ENCODE measurements around the gene SYNDIG1. TPM values are rescaled to one million over a fixed set of nuclear protein-coding genes. Genes with fewer than 3 reads are reported as not detected.

SYNDIG1 gene
- total RNA-seq, 1 experiment from 2014 or later, result 5.4 TPM

DNA sequence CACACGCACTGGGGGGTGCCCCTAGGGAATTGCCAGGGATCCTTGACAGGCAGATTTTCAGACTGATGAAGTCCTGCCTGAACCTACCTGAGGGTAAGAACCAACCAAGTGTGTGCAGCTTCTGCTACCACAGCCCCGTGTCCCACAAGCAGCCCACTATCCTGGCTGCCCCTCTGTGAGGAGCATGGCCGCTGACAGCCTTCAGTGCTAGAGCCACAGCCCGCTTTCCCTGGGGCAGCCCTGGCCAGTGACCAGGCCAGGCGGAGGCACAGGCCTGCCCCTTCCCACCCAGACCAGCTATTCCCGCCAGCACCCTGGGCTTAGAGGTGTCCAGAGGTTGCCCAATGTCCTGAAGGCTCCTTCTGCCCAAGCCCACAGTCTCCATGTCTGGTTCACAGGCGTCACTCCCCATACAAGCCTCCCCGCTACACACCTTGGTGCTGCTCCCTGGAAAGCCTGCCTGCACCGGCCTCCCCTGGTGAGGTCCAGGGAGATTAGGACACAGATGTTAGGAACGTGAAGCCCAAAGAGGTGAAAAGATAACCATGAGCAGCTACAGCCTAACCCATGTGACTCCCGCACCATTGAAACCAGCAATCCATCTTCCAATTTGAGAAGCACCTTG lies 207.0 kb downstream of the SYNDIG1 start:
- no peak overlapping the region for H4K5ac ChIP-seq (ENCODE audit: insufficient read length, low read depth, low read length)
- H3K23ac ChIP-seq (ENCODE audit: insufficient read length, low read depth, low read length), result no peak overlapping the region
- TF ChIP-seq, protein P1, sequence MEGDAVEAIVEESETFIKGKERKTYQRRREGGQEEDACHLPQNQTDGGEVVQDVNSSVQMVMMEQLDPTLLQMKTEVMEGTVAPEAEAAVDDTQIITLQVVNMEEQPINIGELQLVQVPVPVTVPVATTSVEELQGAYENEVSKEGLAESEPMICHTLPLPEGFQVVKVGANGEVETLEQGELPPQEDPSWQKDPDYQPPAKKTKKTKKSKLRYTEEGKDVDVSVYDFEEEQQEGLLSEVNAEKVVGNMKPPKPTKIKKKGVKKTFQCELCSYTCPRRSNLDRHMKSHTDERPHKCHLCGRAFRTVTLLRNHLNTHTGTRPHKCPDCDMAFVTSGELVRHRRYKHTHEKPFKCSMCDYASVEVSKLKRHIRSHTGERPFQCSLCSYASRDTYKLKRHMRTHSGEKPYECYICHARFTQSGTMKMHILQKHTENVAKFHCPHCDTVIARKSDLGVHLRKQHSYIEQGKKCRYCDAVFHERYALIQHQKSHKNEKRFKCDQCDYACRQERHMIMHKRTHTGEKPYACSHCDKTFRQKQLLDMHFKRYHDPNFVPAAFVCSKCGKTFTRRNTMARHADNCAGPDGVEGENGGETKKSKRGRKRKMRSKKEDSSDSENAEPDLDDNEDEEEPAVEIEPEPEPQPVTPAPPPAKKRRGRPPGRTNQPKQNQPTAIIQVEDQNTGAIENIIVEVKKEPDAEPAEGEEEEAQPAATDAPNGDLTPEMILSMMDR (conservative IDR thresholded peaks at IDR 0.05), result no peak
- no peaks in the 10 kb centered on the region for H3K79me2 ChIP-seq (ENCODE audit: insufficient read depth, low read length)
- H3T11ph ChIP-seq (ENCODE audit: low read length), result no peak overlapping the region
- H3K27ac ChIP-seq (ENCODE audit: insufficient read length, low read depth, low read length), result no peak overlapping the region
- no peak overlapping the region for H3K9ac ChIP-seq (ENCODE audit: extremely low read depth, insufficient read length, low read length)
- no peaks in the 10 kb centered on the region for H3K27me3 ChIP-seq (ENCODE audit: insufficient read depth, low read length)
- no peaks in the 10 kb centered on the region for H3K23me2 ChIP-seq (ENCODE audit: insufficient read length, low read depth, low read length, poor library complexity, severe bottlenecking)
- no peak overlapping the region for H2AK5ac ChIP-seq (ENCODE audit: insufficient read length, low read length)
- no peak overlapping the region for H3K4me2 ChIP-seq (ENCODE audit: insufficient read depth, insufficient read length, low read length)
- no CpG with 5 or more reads among the region's 11 CpGs for WGBS (ENCODE audit: extremely low coverage, insufficient read length, low lambda C conversion rate)
- Mint-ChIP-seq H3K36me3 (ENCODE audit: insufficient read depth in 1 of 3, low read depth in 3 of 3) (no peaks in the 10 kb centered on the region), H3K4me1 (no peaks in the 10 kb centered on the region), H3K9me3 (no peaks in the 10 kb centered on the region; a peak in 1 of 5 replicates), H3K27ac (no peak overlapping the region), H3K4me3 (no peak overlapping the region), H3K27me3 (ENCODE audit: low read depth) (no peaks in the 10 kb centered on the region; the same call in none of the 2 replicates)
- no peaks in the 10 kb centered on the region for H3K79me1 ChIP-seq (ENCODE audit: insufficient read depth, low read depth, low read length, poor library complexity, severe bottlenecking)
- H4K20me1 ChIP-seq (ENCODE audit: control insufficient read depth, insufficient read depth, insufficient read length), result no peaks in the 10 kb centered on the region
- no peaks in the 10 kb centered on the region for H3K9me3 ChIP-seq (ENCODE audit: control insufficient read depth, low read depth, low read length)
- H2BK120ac ChIP-seq (ENCODE audit: low read depth, low read length, poor library complexity, severe bottlenecking), result no peak overlapping the region
- no peak for DNase-seq
- H2AFZ ChIP-seq (ENCODE audit: low read length), result no peak overlapping the region
- no peak overlapping the region for H2BK15ac ChIP-seq (ENCODE audit: low read depth, low read length)
- no peak overlapping the region; the same call in 1 of the 2 replicates for H3K14ac ChIP-seq (ENCODE audit: insufficient read depth, low read length)
- no peak overlapping the region for H4K8ac ChIP-seq (replicated peaks; ENCODE audit: insufficient read length, low read depth, low read length)
- H3K56ac ChIP-seq (ENCODE audit: insufficient read length, low read depth, low read length), result no peak overlapping the region
- no peak overlapping the region for H2BK12ac ChIP-seq (ENCODE audit: insufficient read length, low read depth, low read length)
- no peak overlapping the region for H3K18ac ChIP-seq (ENCODE audit: insufficient read length, low read depth, low read length)
- no peak overlapping the region for H4K91ac ChIP-seq (ENCODE audit: insufficient read length, low read depth, low read length)
- H2BK20ac ChIP-seq (ENCODE audit: low read depth, low read length, poor library complexity, severe bottlenecking), result no peak overlapping the region
- H3K4ac ChIP-seq (ENCODE audit: low read depth, low read length), result no peak overlapping the region
- H2BK5ac ChIP-seq (ENCODE audit: insufficient read length, low read length), result no peak overlapping the region
- H3K4me1 ChIP-seq (ENCODE audit: insufficient read depth, low read length), result no peaks in the 10 kb centered on the region
